SK-N-SH treated with all-trans-retinoic acid at 6 μM for 48 hours (cell line): ENCODE data around the gene CCDC85B.

ENCODE experiments used
- ATAC-seq: fragments of 200-7000 bp; cut with Tn5 transposase; 3 replicates; pipeline ENCODE4 v1.9.1; 2020; ENCODE audit warnings: mild to moderate bottlenecking, moderate library complexity
- CSDC2 ChIP-seq: fragments of 250-450 bp; sonication (Bioruptor Pico); IDR thresholded peaks from 2 replicates; pipeline ENCODE4 v1.5.0; 2020; ENCODE audit warnings: mild to moderate bottlenecking, moderate library complexity
- ESRRG ChIP-seq: fragments of 250-450 bp; sonication (Bioruptor Pico); IDR thresholded peaks from 2 replicates; pipeline ENCODE4 v1.6.1; 2021; ENCODE audit warnings: mild to moderate bottlenecking
- GLIS3 ChIP-seq: fragments of 250-450 bp; sonication (Bioruptor Pico); IDR thresholded peaks from 2 replicates; pipeline ENCODE4 v1.5.0; 2020; ENCODE audit warnings: mild to moderate bottlenecking, moderate library complexity
- OSR1 ChIP-seq: fragments of 250-450 bp; sonication (Bioruptor Pico); IDR thresholded peaks from 2 replicates; pipeline ENCODE4 v1.8.0; 2022; ENCODE audit warnings: moderate library complexity, mild to moderate bottlenecking, inconsistent platforms
- PPARA ChIP-seq: fragments of 250-450 bp; sonication (Bioruptor Pico); IDR thresholded peaks from 2 replicates; pipeline ENCODE4 v1.5.0; 2020; ENCODE audit warnings: mild to moderate bottlenecking, borderline replicate concordance
- TCF4 ChIP-seq: fragments of 250-450 bp; sonication (Bioruptor Pico); IDR thresholded peaks from 2 replicates; pipeline ENCODE4 v1.8.0; 2021; ENCODE audit warnings: mild to moderate bottlenecking, moderate library complexity, borderline replicate concordance
- ZC3H10 ChIP-seq: fragments of 250-450 bp; sonication (Bioruptor Pico); IDR thresholded peaks from 2 replicates; pipeline ENCODE4 v1.5.1; 2021; ENCODE audit warnings: mild to moderate bottlenecking, moderate library complexity
- ZNF565 ChIP-seq: fragments of 450-650 bp; formaldehyde crosslinking; conservative IDR thresholded peaks from 2 replicates; pipeline ENCODE4 v1.5.0; 2020; ENCODE audit warnings: low read depth, mild to moderate bottlenecking, moderate library complexity
- ZNF70 ChIP-seq: fragments of 450-650 bp; formaldehyde crosslinking; IDR thresholded peaks from 2 replicates; pipeline ENCODE4 v1.5.0; 2020; ENCODE audit warnings: mild to moderate bottlenecking, moderate library complexity
- ZNF8 ChIP-seq: fragments of 450-650 bp; formaldehyde crosslinking; IDR thresholded peaks from 2 replicates; pipeline ENCODE4 v1.5.0; 2020; ENCODE audit warnings: mild to moderate bottlenecking, moderate library complexity
- TF ChIP-seq, protein P1 (sequence below): fragments of 250-450 bp; sonication (Bioruptor Pico); IDR thresholded peaks from 2 replicates; pipeline ENCODE4 v1.5.1; 2021; ENCODE audit warnings: mild to moderate bottlenecking, moderate library complexity
- TF ChIP-seq, protein P2 (sequence below): fragments of 250-450 bp; sonication (Bioruptor Pico); IDR thresholded peaks from 2 replicates; pipeline ENCODE4 v1.8.0; 2021; ENCODE audit warnings: low read depth, mild to moderate bottlenecking, moderate library complexity, borderline replicate concordance
- TF ChIP-seq, protein P3 (sequence below): fragments of 250-450 bp; sonication (Bioruptor Pico); IDR thresholded peaks from 2 replicates; pipeline ENCODE4 v1.8.0; 2020; ENCODE audit warnings: mild to moderate bottlenecking, moderate library complexity, borderline replicate concordance
- TF ChIP-seq, protein P4 (sequence below): fragments of 250-450 bp; sonication (Bioruptor Pico); IDR thresholded peaks from 2 replicates; pipeline ENCODE4 v1.5.0; 2020; ENCODE audit warnings: mild to moderate bottlenecking, moderate library complexity
- TF ChIP-seq, protein P5 (sequence below): fragments of 250-450 bp; sonication (Bioruptor Pico); IDR thresholded peaks from 2 replicates; pipeline ENCODE4 v1.5.1; 2020; ENCODE audit warnings: low read depth, mild to moderate bottlenecking, moderate library complexity

The CCDC85B gene

DNA sequence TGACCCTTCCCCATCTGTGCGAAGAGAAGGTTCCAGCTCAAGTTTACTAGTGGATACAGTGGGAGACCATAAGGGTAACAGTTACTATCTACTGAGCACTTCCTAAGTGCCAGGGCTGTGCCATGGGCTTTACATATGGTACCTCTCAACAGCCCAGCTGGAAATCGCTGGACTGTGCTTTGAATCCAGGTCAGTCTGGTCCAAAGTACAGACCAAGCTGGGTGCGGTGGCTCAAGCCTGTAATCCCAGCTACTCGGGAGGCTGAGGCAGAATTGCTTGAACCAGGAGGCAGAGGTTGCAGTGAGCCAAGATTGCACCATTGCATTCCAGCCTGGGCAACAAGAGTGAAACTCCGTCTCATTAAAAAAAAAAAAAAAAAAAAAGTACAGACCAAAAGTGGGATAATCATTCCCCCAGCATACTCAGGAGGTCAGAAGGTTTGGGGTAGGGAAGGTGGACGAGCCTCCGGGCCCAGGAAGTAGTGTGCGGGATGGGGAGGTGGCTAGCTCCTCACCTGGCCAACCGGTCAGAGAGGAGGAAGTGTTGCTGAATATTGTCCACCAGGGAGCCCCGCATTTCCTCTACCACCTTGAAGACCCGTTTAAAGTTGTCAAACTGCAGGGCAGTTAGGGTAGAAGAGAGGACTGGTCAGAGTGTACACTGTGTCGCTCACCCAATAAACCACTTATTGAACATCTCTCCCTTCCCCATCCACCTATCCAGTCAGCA is 4.5 kb upstream of the CCDC85B start (continued):
- TF ChIP-seq, protein P1, sequence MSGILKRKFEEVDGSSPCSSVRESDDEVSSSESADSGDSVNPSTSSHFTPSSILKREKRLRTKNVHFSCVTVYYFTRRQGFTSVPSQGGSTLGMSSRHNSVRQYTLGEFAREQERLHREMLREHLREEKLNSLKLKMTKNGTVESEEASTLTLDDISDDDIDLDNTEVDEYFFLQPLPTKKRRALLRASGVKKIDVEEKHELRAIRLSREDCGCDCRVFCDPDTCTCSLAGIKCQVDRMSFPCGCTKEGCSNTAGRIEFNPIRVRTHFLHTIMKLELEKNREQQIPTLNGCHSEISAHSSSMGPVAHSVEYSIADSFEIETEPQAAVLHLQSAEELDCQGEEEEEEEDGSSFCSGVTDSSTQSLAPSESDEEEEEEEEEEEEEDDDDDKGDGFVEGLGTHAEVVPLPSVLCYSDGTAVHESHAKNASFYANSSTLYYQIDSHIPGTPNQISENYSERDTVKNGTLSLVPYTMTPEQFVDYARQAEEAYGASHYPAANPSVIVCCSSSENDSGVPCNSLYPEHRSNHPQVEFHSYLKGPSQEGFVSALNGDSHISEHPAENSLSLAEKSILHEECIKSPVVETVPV (CRISPR knock-in tag), result no peak
- TF ChIP-seq, protein P2, sequence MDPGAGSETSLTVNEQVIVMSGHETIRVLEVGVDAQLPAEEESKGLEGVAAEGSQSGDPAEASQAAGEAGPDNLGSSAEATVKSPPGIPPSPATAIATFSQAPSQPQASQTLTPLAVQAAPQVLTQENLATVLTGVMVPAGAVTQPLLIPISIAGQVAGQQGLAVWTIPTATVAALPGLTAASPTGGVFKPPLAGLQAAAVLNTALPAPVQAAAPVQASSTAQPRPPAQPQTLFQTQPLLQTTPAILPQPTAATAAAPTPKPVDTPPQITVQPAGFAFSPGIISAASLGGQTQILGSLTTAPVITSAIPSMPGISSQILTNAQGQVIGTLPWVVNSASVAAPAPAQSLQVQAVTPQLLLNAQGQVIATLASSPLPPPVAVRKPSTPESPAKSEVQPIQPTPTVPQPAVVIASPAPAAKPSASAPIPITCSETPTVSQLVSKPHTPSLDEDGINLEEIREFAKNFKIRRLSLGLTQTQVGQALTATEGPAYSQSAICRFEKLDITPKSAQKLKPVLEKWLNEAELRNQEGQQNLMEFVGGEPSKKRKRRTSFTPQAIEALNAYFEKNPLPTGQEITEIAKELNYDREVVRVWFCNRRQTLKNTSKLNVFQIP (CRISPR knock-in tag), result no peak

DNA sequence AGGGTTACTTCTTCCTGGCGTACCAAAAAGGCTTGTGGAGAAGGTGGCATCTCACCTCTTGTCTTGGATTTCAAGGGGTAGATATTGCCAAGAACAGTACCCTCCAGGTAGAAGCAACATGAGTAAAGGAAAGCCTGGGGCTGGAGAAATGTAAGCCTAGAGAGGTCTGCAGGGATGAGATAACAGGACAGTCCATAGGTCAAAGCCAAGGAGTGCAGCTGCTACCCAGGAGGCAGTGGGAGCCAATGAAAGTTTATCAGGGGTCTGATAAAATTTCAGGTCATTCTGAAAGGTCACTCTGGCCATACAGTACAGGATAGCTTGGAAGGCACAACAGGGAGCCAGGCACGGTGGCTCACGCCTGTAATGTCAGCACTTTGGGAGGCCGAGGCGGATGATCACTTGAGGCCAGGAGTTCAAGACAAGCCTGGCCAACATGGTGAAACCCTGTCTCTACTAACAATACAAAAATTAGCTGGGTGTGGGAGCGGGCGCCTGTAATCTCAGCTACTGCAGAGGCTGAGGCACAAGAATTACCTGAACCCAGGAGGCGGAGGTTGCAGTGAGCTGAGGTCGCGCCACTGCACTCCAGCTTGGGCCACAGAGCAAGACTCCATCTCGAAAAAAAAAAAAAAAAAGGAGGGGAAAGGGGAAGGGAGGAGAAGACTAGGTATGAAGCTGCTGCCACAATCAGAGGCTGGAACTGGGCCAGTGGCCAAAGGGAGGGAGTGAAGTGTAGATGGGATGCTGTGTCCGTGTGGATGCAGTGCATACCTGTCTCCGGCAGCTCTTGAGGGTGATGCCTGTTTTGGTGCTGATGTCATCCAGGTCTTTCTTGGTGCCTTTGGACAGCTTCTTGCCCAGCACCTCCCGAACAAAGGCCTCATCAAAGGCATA is 3.4 kb upstream of the CCDC85B start:
- ATAC-seq, result no peak
- TF ChIP-seq TCF4 (no peak), ZNF8 (no peak), ESRRG (no peak), ZNF565 (no peak), OSR1 (CRISPR knock-in tag) (no peak)
- TF ChIP-seq, protein P3, sequence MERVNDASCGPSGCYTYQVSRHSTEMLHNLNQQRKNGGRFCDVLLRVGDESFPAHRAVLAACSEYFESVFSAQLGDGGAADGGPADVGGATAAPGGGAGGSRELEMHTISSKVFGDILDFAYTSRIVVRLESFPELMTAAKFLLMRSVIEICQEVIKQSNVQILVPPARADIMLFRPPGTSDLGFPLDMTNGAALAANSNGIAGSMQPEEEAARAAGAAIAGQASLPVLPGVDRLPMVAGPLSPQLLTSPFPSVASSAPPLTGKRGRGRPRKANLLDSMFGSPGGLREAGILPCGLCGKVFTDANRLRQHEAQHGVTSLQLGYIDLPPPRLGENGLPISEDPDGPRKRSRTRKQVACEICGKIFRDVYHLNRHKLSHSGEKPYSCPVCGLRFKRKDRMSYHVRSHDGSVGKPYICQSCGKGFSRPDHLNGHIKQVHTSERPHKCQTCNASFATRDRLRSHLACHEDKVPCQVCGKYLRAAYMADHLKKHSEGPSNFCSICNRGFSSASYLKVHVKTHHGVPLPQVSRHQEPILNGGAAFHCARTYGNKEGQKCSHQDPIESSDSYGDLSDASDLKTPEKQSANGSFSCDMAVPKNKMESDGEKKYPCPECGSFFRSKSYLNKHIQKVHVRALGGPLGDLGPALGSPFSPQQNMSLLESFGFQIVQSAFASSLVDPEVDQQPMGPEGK, result no peak

DNA sequence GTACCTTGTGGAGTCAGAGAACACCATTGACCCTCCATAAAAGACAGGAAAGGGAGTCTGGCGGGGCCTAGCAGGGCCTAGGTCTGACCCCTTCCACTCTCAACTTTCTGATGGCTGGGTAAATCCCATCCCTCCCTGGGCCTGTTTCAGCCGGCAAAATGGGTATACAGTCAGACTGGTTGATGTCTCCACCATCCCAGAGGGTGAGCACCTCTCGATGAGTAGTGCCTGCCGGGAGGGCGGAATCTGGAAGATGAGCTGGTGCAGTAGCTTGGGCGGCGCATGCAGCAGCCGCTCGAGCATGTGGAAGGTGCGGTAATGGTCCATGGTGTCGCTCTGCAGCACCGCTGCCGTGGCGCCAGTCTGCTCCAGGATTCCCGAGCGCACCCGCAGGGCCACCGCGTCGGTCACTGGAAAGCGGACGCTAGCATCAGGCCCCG is 2.7 kb upstream of the CCDC85B start:
- ATAC-seq, result peak; percentile 9
- TF ChIP-seq, protein P4, sequence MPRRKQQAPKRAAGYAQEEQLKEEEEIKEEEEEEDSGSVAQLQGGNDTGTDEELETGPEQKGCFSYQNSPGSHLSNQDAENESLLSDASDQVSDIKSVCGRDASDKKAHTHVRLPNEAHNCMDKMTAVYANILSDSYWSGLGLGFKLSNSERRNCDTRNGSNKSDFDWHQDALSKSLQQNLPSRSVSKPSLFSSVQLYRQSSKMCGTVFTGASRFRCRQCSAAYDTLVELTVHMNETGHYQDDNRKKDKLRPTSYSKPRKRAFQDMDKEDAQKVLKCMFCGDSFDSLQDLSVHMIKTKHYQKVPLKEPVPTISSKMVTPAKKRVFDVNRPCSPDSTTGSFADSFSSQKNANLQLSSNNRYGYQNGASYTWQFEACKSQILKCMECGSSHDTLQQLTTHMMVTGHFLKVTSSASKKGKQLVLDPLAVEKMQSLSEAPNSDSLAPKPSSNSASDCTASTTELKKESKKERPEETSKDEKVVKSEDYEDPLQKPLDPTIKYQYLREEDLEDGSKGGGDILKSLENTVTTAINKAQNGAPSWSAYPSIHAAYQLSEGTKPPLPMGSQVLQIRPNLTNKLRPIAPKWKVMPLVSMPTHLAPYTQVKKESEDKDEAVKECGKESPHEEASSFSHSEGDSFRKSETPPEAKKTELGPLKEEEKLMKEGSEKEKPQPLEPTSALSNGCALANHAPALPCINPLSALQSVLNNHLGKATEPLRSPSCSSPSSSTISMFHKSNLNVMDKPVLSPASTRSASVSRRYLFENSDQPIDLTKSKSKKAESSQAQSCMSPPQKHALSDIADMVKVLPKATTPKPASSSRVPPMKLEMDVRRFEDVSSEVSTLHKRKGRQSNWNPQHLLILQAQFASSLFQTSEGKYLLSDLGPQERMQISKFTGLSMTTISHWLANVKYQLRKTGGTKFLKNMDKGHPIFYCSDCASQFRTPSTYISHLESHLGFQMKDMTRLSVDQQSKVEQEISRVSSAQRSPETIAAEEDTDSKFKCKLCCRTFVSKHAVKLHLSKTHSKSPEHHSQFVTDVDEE (CRISPR knock-in tag), result no peak
- TF ChIP-seq ZNF8 (no peak), OSR1 (CRISPR knock-in tag) (no peak), ZC3H10 (CRISPR knock-in tag) (no peak), GLIS3 (CRISPR knock-in tag) (no peak), ZNF70 (CRISPR knock-in tag) (no peak), PPARA (CRISPR knock-in tag) (no peak), CSDC2 (CRISPR knock-in tag) (no peak)
- TF ChIP-seq, protein P5, sequence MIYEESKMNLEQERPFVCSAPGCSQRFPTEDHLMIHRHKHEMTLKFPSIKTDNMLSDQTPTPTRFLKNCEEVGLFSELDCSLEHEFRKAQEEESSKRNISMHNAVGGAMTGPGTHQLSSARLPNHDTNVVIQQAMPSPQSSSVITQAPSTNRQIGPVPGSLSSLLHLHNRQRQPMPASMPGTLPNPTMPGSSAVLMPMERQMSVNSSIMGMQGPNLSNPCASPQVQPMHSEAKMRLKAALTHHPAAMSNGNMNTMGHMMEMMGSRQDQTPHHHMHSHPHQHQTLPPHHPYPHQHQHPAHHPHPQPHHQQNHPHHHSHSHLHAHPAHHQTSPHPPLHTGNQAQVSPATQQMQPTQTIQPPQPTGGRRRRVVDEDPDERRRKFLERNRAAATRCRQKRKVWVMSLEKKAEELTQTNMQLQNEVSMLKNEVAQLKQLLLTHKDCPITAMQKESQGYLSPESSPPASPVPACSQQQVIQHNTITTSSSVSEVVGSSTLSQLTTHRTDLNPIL (CRISPR knock-in tag), result no peak
- TF ChIP-seq, protein P3, result no peak
- TF ChIP-seq, protein P2 (CRISPR knock-in tag), result no peak
